ENCODE measurements around the gene TNF.
"Not testable (repeated sequence)": the region's sequence is repeated elsewhere in the genome, so short reads cannot be mapped to it uniquely, and the experiment has no call there.

TNF gene

GRCh38 chr6:31588871-31589650, 13.7 kb downstream of the TNF start:
- DNase-seq, result no peak

- DNase-seq, result not testable (repeated sequence)
These were observed 15.3 kb downstream of the TNF start for GRCh38 chr6:31590691-31591090.

GRCh38 chr6:31592396-31592771, 17.0 kb downstream of the TNF start:
- DNase-seq, result no peak

GRCh38 chr6:31597006-31597405, 21.6 kb downstream of the TNF start:
- peak; percentile 78 for DNase-seq

- peak; percentile 45 for DNase-seq
These were observed 32.0 kb downstream of the TNF start for GRCh38 chr6:31607317-31607716.

GRCh38 chr6:31609519-31610406, 34.4 kb downstream of the TNF start:
- no peak for DNase-seq

- DNase-seq, result no peak
These were observed 35.6 kb downstream of the TNF start for GRCh38 chr6:31610968-31611367.

GRCh38 chr6:31614075-31614619, 38.8 kb downstream of the TNF start:
- DNase-seq, result no peak

- no peak for DNase-seq
These were observed 39.6 kb downstream of the TNF start, which contains the start of gene AIF1 for GRCh38 chr6:31614684-31615578. AIF1 (plus strand) TSS chr6:31615234; CDS start chr6:31615330, 96 bp downstream.

- DNase-seq, result peak; percentile 44
These were observed 40.4 kb downstream of the TNF start for GRCh38 chr6:31615748-31616147.

GRCh38 chr6:31617010-31617409, 41.6 kb downstream of the TNF start:
- DNase-seq, result no peak

GRCh38 chr6:31619805-31620585, 44.6 kb downstream of the TNF start:
- peak; percentile 99 for DNase-seq

GRCh38 chr6:31620586-31621319, 45.4 kb downstream of the TNF start, which contains the start of gene PRRC2A:
PRRC2A (plus strand) TSS chr6:31620715; CDS start chr6:31622790, 2,075 bp downstream.
- DNase-seq, result peak; percentile 86

- no peak for DNase-seq
These were observed 46.1 kb downstream of the TNF start for GRCh38 chr6:31621320-31621939.

- no peak for DNase-seq
These were observed 46.6 kb downstream of the TNF start for GRCh38 chr6:31621991-31622390.

- DNase-seq, result no peak
These were observed 47.3 kb downstream of the TNF start for GRCh38 chr6:31622684-31623091.

- DNase-seq, result no peak
These were observed 48.7 kb downstream of the TNF start for GRCh38 chr6:31624070-31624469.

GRCh38 chr6:31626952-31627351, 51.6 kb downstream of the TNF start:
- no peak for DNase-seq

GRCh38 chr6:31627690-31628287, 52.4 kb downstream of the TNF start:
- no peak for DNase-seq
